ENCODE measurements around the gene CDC42EP5.

DNA sequence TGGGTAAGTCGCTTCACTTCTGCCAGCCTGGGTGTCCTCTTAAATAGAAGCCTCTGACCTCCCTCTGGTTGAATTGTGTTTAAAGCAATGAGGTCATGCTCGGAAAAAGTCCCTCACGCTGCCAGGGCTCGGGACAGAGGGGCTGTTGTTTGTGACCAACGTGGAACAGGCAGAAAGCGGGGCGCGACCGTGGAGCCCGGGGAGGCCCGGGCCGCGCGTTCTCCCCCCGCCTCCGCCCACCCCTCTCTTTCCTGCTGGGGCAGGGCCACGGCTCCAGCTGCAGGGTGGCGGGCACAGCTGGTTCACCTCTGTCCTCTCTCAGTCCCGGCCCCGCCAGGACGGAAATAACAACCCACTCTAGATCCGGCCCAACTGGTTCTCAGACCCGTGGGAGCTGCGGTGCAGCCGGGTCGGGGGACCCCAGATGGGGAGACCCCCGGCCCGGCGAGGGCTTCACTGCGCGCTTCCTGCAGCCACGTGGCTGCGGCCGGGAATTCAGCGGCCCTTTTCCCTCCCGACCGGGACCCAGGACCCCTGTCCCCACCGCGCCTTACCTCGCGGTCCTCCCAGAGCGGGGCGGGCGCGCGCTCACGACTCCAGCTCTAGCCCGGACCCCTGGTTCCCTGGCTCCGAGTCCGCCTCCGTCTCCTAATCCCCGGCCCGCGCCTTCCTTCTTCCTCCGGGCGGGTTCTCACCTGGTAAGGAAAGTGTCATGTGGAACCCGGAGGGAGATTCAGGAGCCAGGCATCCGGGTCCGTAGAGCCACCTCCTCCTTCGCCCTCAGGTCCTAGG lies 1.9 kb downstream of the CDC42EP5 start:
- TF ChIP-seq, protein P1, sequence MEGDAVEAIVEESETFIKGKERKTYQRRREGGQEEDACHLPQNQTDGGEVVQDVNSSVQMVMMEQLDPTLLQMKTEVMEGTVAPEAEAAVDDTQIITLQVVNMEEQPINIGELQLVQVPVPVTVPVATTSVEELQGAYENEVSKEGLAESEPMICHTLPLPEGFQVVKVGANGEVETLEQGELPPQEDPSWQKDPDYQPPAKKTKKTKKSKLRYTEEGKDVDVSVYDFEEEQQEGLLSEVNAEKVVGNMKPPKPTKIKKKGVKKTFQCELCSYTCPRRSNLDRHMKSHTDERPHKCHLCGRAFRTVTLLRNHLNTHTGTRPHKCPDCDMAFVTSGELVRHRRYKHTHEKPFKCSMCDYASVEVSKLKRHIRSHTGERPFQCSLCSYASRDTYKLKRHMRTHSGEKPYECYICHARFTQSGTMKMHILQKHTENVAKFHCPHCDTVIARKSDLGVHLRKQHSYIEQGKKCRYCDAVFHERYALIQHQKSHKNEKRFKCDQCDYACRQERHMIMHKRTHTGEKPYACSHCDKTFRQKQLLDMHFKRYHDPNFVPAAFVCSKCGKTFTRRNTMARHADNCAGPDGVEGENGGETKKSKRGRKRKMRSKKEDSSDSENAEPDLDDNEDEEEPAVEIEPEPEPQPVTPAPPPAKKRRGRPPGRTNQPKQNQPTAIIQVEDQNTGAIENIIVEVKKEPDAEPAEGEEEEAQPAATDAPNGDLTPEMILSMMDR (IDR thresholded peaks at IDR 0.05) = no peak
- no peak for TF ChIP-seq POLR2A (IDR thresholded peaks at IDR 0.05)

All from esophagus squamous epithelium (tissue), 4 donors.